Spleen (tissue), 11 donors: ENCODE data around the gene POU6F2. TPM values are rescaled to one million over a fixed set of nuclear protein-coding genes. Genes with fewer than 3 reads are reported as not detected.

ENCODE experiments used
- DNase-seq: peaks from one replicate; pipeline ENCODE4 v3.0.0-alpha.2; 2020
- H3K27ac ChIP-seq, 8 donors: fragments of 200-600 bp; sonication (generic) in 7 of 8; 1 replicate in 4 of 8; 2 replicates in 4 of 8; pipeline versions ENCODE4 v1.5.0 to v1.8.0; 2016 to 2021; ENCODE audit warnings: inconsistent platforms in 4 of 8, mild to moderate bottlenecking in 4 of 8, moderate library complexity in 1 of 8
- H3K27me3 ChIP-seq, 7 donors: fragments of 200-600 bp; sonication (generic) in 6 of 7; replicated peaks in 1 of 7; 1 replicate in 4 of 7; 2 replicates in 3 of 7; pipeline versions ENCODE4 v1.5.0 to v1.8.0; 2016 to 2021; ENCODE audit warnings: inconsistent platforms in 3 of 7, mild to moderate bottlenecking in 1 of 7
- H3K36me3 ChIP-seq, 6 donors: fragments of 200-600 bp; sonication (generic) in 5 of 6; 1 replicate in 4 of 6; 2 replicates in 2 of 6; pipeline versions ENCODE4 v1.5.0 to v1.8.0; 2016 to 2021; ENCODE audit warnings: inconsistent platforms in 2 of 6
- H3K4me1 ChIP-seq, 6 donors: fragments of 200-600 bp; sonication (generic) in 5 of 6; 1 replicate in 3 of 6; 2 replicates in 3 of 6; pipeline versions ENCODE4 v1.5.0 to v1.8.0; 2016 to 2021; ENCODE audit warnings: inconsistent platforms in 3 of 6
- H3K4me3 ChIP-seq, 8 donors: fragments of 200-600 bp; sonication (generic) in 7 of 8; 1 replicate in 4 of 8; 2 replicates in 4 of 8; pipeline versions ENCODE4 v1.5.0 to v1.8.0; 2016 to 2021; ENCODE audit warnings: inconsistent platforms in 4 of 8, mild to moderate bottlenecking in 4 of 8, moderate library complexity in 2 of 8
- H3K9me3 ChIP-seq, 8 donors: fragments of 200-600 bp; sonication (generic) in 7 of 8; 1 replicate in 4 of 8; 2 replicates in 4 of 8; pipeline versions ENCODE4 v1.5.0 to v1.8.0; 2016 to 2021; ENCODE audit warnings: inconsistent platforms in 4 of 8
- CTCF ChIP-seq, 11 experiments: fragments of 200-600 bp in 7 of 11; fragments of 450-650 bp in 4 of 11; sonication (generic) in 4 of 11; IDR thresholded peaks in 8 of 11; conservative IDR thresholded peaks in 3 of 11; 1 replicate in 7 of 11; 2 replicates in 4 of 11; pipeline versions ENCODE4 v1.4.0 to v1.8.0; 2016 to 2021; ENCODE audit warnings: antibody characterized with exemption in 11 of 11, inconsistent platforms in 4 of 11, mild to moderate bottlenecking in 1 of 11
- POLR2A ChIP-seq, 3 donors: fragments of 450-650 bp; IDR thresholded peaks; one replicate each; pipeline ENCODE4 v1.5.1; 2017; ENCODE audit warnings: antibody characterized with exemption in 3 of 3, mild to moderate bottlenecking in 1 of 3
- POLR2AphosphoS5 ChIP-seq, 3 donors: sonication (generic); formaldehyde crosslinking; IDR thresholded peaks; one replicate each; pipeline ENCODE4 v1.5.1; 2017; ENCODE audit warnings: antibody characterized with exemption in 3 of 3
- WGBS, 5 donors: extraction: QIAGEN DNeasy Blood & Tissue Kit in 3 of 5; methylation state at CpG; one replicate each; pipeline versions ENCODE4 v1.1.5 to v1.1.7; 2013 to 2018; 5-methylcytosine and 5-hydroxymethylcytosine counted together
- intact Hi-C: fragments of 100-400 bp; cut with DNase I; formaldehyde crosslinking; loops from one replicate; pipeline ENCODE4 v1.15.0; 2023; ENCODE audit warnings: low total_unique reads
- polyA plus RNA-seq, 3 donors: library from polyadenylated mRNA; stranded (reverse); fragments of 200-250 nt; gene quantifications; one replicate each; pipeline ENCODE4 v1.2.1, GENCODE V29; 2013
- total RNA-seq, 7 donors: library from RNA; depleted of rRNA in 3 of 7; stranded (reverse); fragments of >200 nt in 3 of 7; fragmentation: NEBNext Ultra II Directional in 4 of 7; extraction: Animal tissue kit (Norgen Biotek cat#: 25700) in 4 of 7; gene quantifications; one replicate each; pipeline versions ENCODE4 v1.1.0 to v1.2.1, GENCODE V29; 2016 to 2021
- donor health status: healthy with polysubstance abuse.
- donor health status: DM: no; HTN: no; CAD: no; lungs with moderate emphysema.
- donor health status: DM: no; HTN: no; CAD: no.
- donor health status: Bipolar disorder and iron deficiency.
- donor health status: healthy.
- donor health status: DM: no; HTN: no; CAD: no.
- donor health status: DM: yes; HTN: yes; CAD: no.

The POU6F2 gene
- total and polyA plus RNA-seq, 10 donors = 0.04 to 0.54 (median 0.23) TPM; not detected in 7

- Histone ChIP-seq H3K27me3 (no peaks in the 10 kb centered on the region), H3K4me1 (no peaks in the 10 kb centered on the region), H3K27ac (no peak overlapping the region), H3K4me3 (no peak overlapping the region), H3K36me3 (no peaks in the 10 kb centered on the region), H3K9me3 (peaks cover 0 to 14% (median 3%) of the 10 kb centered on the region in 8 donors)
- DNase-seq = no peak
- WGBS, 5 donors = 86 to 97% (median 94%) methylated on average over 1 of the region's 1 CpG
- intact Hi-C loops = no loop called here
- no peak for TF ChIP-seq CTCF (IDR thresholded peaks at IDR 0.05 in 8 of 11, conservative IDR thresholded peaks at IDR 0.05 in 3 of 11)
Measured at GRCh38 chr7:38962028-38962427, 15.7 kb upstream of the POU6F2 start.

GRCh38 chr7:38964921-38965320 is 12.8 kb upstream of the POU6F2 start:
- H3K36me3 ChIP-seq = no peaks in the 10 kb centered on the region
- intact Hi-C loops = no loop called here
- no peaks in the 10 kb centered on the region for H3K27me3 ChIP-seq
- DNase-seq = no peak
- 75 to 95% (median 85%) methylated on average over 1 of the region's 1 CpG for WGBS, 5 donors
- H3K4me3 ChIP-seq = no peak overlapping the region
- no peak overlapping the region for H3K27ac ChIP-seq
- H3K4me1 ChIP-seq = no peaks in the 10 kb centered on the region
- peaks cover 0 to 14% (median 3%) of the 10 kb centered on the region in 8 donors for H3K9me3 ChIP-seq
- TF ChIP-seq CTCF (IDR thresholded peaks at IDR 0.05 in 8 of 11, conservative IDR thresholded peaks at IDR 0.05 in 3 of 11) (no peak), POLR2AphosphoS5 (IDR thresholded peaks at IDR 0.05) (no peak), POLR2A (IDR thresholded peaks at IDR 0.05) (no peak)

- peaks cover 0 to 7% (median 0%) of the 10 kb centered on the region in 6 donors for H3K4me1 ChIP-seq
- no peak overlapping the region for H3K4me3 ChIP-seq
- intact Hi-C loops = no loop called here
- H3K9me3 ChIP-seq = no peaks in the 10 kb centered on the region
- WGBS, 5 donors = 64 to 76% (median 72%) methylated on average over 4 of the region's 4 CpGs
- no peak overlapping the region for H3K27ac ChIP-seq
- no peak for DNase-seq
- peaks cover 5 to 58% (median 29%) of the 10 kb centered on the region in 7 donors for H3K27me3 ChIP-seq
- TF ChIP-seq POLR2A (IDR thresholded peaks at IDR 0.05) (no peak), CTCF (IDR thresholded peaks at IDR 0.05 in 8 of 11, conservative IDR thresholded peaks at IDR 0.05 in 3 of 11) (no peak), POLR2AphosphoS5 (IDR thresholded peaks at IDR 0.05) (no peak)
- no peaks in the 10 kb centered on the region for H3K36me3 ChIP-seq
Measured at GRCh38 chr7:38973760-38974159, 3.9 kb upstream of the POU6F2 start.

- H3K4me1 ChIP-seq = peaks cover 0 to 7% (median 0%) of the 10 kb centered on the region in 6 donors
- intact Hi-C loops = no loop called here
- DNase-seq = no peak
- TF ChIP-seq POLR2A (IDR thresholded peaks at IDR 0.05) (no peak), POLR2AphosphoS5 (IDR thresholded peaks at IDR 0.05) (no peak), CTCF (IDR thresholded peaks at IDR 0.05 in 8 of 11, conservative IDR thresholded peaks at IDR 0.05 in 3 of 11) (no peak)
- H3K4me3 ChIP-seq = no peak overlapping the region
- H3K9me3 ChIP-seq = no peaks in the 10 kb centered on the region
- peaks cover 5 to 77% (median 33%) of the 10 kb centered on the region in 7 donors for H3K27me3 ChIP-seq
- no peak overlapping the region for H3K27ac ChIP-seq
- 3 to 7% (median 4%) methylated on average over 9 to 38 of the region's 38 CpGs; no CpG with 5 or more reads in 1 of the 5 donors for WGBS, 5 donors
- H3K36me3 ChIP-seq = no peaks in the 10 kb centered on the region
Measured at GRCh38 chr7:38975944-38976392, 1.7 kb upstream of the POU6F2 start.
